Astrocyte of the cerebellum (primary cell): ENCODE measurements around the gene DUS1L.
A peak's percentile ranks its signal among the peaks of the same experiment; 100 is the strongest.

ENCODE experiments used
- DNase-seq: peaks from one replicate; pipeline ENCODE4 v3.0.0-alpha.2; 2011; ENCODE audit warnings: low read depth
- H3K4me3 ChIP-seq: 2 replicates; pipeline ENCODE4 v1.5.1; 2011; ENCODE audit warnings: mild to moderate bottlenecking, low read depth, low read length, moderate library complexity
- CTCF ChIP-seq: IDR thresholded peaks from 2 replicates; pipeline ENCODE4 v1.5.1; 2012; ENCODE audit warnings: low read length, low read depth, moderate library complexity, mild to moderate bottlenecking; ENCODE audit errors: missing control alignments
- in situ Hi-C: cut with HindIII; loops from 2 replicates; pipeline ENCODE4 v1.10.0; 2017; ENCODE audit warnings: low sequenced_read_pairs

The DUS1L gene

GRCh38 chr17:82031303-82031884, 34.2 kb downstream of the DUS1L start, which contains the start of gene RAC3:
RAC3 (plus strand) TSS chr17:82031678; CDS start chr17:82031762, 84 bp downstream.
- peak within 1 kb of the TSS; percentile 58 for H3K4me3 ChIP-seq
- DNase-seq: no peak
- in situ Hi-C loops: loop anchor here (10.0 kb wide), 2 partner anchors 57 to 103 kb away; partner anchors contain the start of gene ASPSCR1
- TF ChIP-seq CTCF: no peak

GRCh38 chr17:82030470-82031302, 34.9 kb downstream of the DUS1L start:
- H3K4me3 ChIP-seq: peak overlapping the region; percentile 58
- TF ChIP-seq CTCF: peak; percentile 41
- peak; percentile 65 for DNase-seq
- in situ Hi-C loops: loop anchor here (10.0 kb wide), 2 partner anchors 56 to 104 kb away; partner anchors contain the start of gene ASPSCR1

- no peak for TF ChIP-seq CTCF
- no peak overlapping the region for H3K4me3 ChIP-seq
- no peak for DNase-seq
- in situ Hi-C loops: loop anchor here (10.0 kb wide), 2 partner anchors 55 to 105 kb away; partner anchors contain the start of gene ASPSCR1
Observed at GRCh38 chr17:82029990-82030469, 35.6 kb downstream of the DUS1L start.

- no peak overlapping the region for H3K4me3 ChIP-seq
- DNase-seq: no peak
- in situ Hi-C loops: no loop called here
- TF ChIP-seq CTCF: no peak
Observed at GRCh38 chr17:82029391-82029790, 36.2 kb downstream of the DUS1L start.

- TF ChIP-seq CTCF: no peak
- DNase-seq: no peak
- in situ Hi-C loops: no loop called here
- H3K4me3 ChIP-seq: no peak overlapping the region
Observed at GRCh38 chr17:82028966-82029365, 36.6 kb downstream of the DUS1L start.

GRCh38 chr17:82028246-82028645, 37.4 kb downstream of the DUS1L start:
- in situ Hi-C loops: no loop called here

More at GRCh38 chr17:82028246-82028645, 37.4 kb downstream of the DUS1L start:
- TF ChIP-seq CTCF: no peak
- DNase-seq: no peak
- no peak overlapping the region for H3K4me3 ChIP-seq
